HepG2 (cell line): ENCODE measurements around the gene CALY. TPM values are rescaled to one million over a fixed set of nuclear protein-coding genes. Genes with fewer than 3 reads are reported as not detected.
A peak's percentile ranks its signal among the peaks of the same experiment; 100 is the strongest.

Source experiments
- CHD2 ChIP-seq: IDR thresholded peaks from 2 replicates; pipeline ENCODE4 v1.6.1; 2011; ENCODE audit warnings: low read depth, low read length, improper control_type of control experiment
- GATAD2A ChIP-seq: IDR thresholded peaks from 2 replicates; pipeline ENCODE4 v1.6.1; 2016
- HOXD1 ChIP-seq: sonication (generic); formaldehyde crosslinking; IDR thresholded peaks from 2 replicates; pipeline ENCODE4 v1.5.0; 2020; ENCODE audit warnings: missing genetic modification reagents
- PLRG1 ChIP-seq: fragments of 450-650 bp; conservative IDR thresholded peaks from 2 replicates; pipeline ENCODE4 v1.6.1; 2016
- SP4 ChIP-seq: sonication (generic); formaldehyde crosslinking; IDR thresholded peaks from 2 replicates; pipeline ENCODE4 v1.8.1; 2023; ENCODE audit warnings: mild to moderate bottlenecking, missing genetic modification reagents
- SPEN ChIP-seq: sonication (generic); formaldehyde crosslinking; IDR thresholded peaks from 2 replicates; pipeline ENCODE4 v1.5.1; 2020; ENCODE audit warnings: low read depth, mild to moderate bottlenecking, missing genetic modification reagents
- TBL1XR1 ChIP-seq: fragments of 150-350 bp; IDR thresholded peaks from 2 replicates; pipeline ENCODE4 v1.6.1; 2014; ENCODE audit warnings: borderline replicate concordance, low read length; ENCODE audit not compliant: partially characterized antibody
- TCF7L2 ChIP-seq: IDR thresholded peaks from 2 replicates; pipeline ENCODE4 v1.6.1; 2011; ENCODE audit warnings: mild to moderate bottlenecking, low read depth, low read length, moderate library complexity
- YEATS4 ChIP-seq: sonication (generic); formaldehyde crosslinking; IDR thresholded peaks from 2 replicates; pipeline ENCODE4 v1.4.0; 2020; ENCODE audit warnings: missing genetic modification reagents, borderline replicate concordance
- ZFP37 ChIP-seq: sonication (generic); formaldehyde crosslinking; IDR thresholded peaks from 2 replicates; pipeline ENCODE4 v1.4.0; 2020; ENCODE audit warnings: missing genetic modification reagents, borderline replicate concordance
- ZNF136 ChIP-seq: sonication (generic); formaldehyde crosslinking; IDR thresholded peaks from 2 replicates; pipeline ENCODE4 v1.8.1; 2022; ENCODE audit warnings: low read depth, mild to moderate bottlenecking, moderate library complexity, missing genetic modification reagents
- ZNF775 ChIP-seq: sonication (generic); formaldehyde crosslinking; IDR thresholded peaks from 2 replicates; pipeline ENCODE4 v1.4.0; 2020; ENCODE audit warnings: missing genetic modification reagents, mild to moderate bottlenecking, moderate library complexity, borderline replicate concordance
- ZNF879 ChIP-seq: sonication (generic); formaldehyde crosslinking; IDR thresholded peaks from 2 replicates; pipeline ENCODE4 v1.8.1; 2023; ENCODE audit warnings: missing genetic modification reagents
- polyA plus RNA-seq, 8 experiments: library from polyadenylated mRNA; depleted of rRNA in 3 of 8; stranded (reverse) in 7 of 8; unstranded in 1 of 8; fragments of >200 nt; fragmentation: Illumina TruSeq in 4 of 8; extraction: Trizol in 4 of 8; gene quantifications; 2 replicates each; pipeline versions ENCODE4 v1.2.1 to v1.2.3, GENCODE V29; 2011 to 2016; ENCODE audit warnings: low read depth in 4 of 8, missing spikeins in 1 of 8, mixed read lengths in 1 of 8; ENCODE audit not compliant: insufficient read depth in 1 of 8
- total RNA-seq, 5 experiments: library from RNA; depleted of rRNA; stranded (reverse); fragments of >200 nt; fragmentation: Illumina TruSeq; extraction: Trizol; gene quantifications; 2 replicates each; pipeline ENCODE4 v1.2.3, GENCODE V29; 2016; ENCODE audit warnings: low read depth in 1 of 5
- TF ChIP-seq, protein P1 (sequence below): sonication (generic); formaldehyde crosslinking; IDR thresholded peaks from 2 replicates; pipeline ENCODE4 v1.4.0; 2020; ENCODE audit warnings: mild to moderate bottlenecking, missing genetic modification reagents
- TF ChIP-seq, protein P2 (sequence below): sonication (generic); formaldehyde crosslinking; IDR thresholded peaks from 2 replicates; pipeline ENCODE4 v1.4.0; 2020; ENCODE audit warnings: missing genetic modification reagents
- TF ChIP-seq, protein P3 (sequence below): sonication (generic); formaldehyde crosslinking; IDR thresholded peaks from 2 replicates; pipeline ENCODE4 v1.5.0; 2020; ENCODE audit warnings: missing genetic modification reagents, mild to moderate bottlenecking, borderline replicate concordance
- TF ChIP-seq, protein P4 (sequence below): sonication (generic); formaldehyde crosslinking; IDR thresholded peaks from 2 replicates; pipeline ENCODE4 v1.4.0; 2020; ENCODE audit warnings: missing genetic modification reagents, borderline replicate concordance
- TF ChIP-seq, protein P5 (sequence below): sonication (generic); formaldehyde crosslinking; IDR thresholded peaks from 2 replicates; pipeline ENCODE4 v1.8.1; 2023; ENCODE audit warnings: mild to moderate bottlenecking, moderate library complexity, missing genetic modification reagents
- TF ChIP-seq, protein P6 (sequence below): sonication (generic); formaldehyde crosslinking; conservative IDR thresholded peaks from 2 replicates; pipeline ENCODE4 v1.4.0; 2020; ENCODE audit warnings: missing genetic modification reagents

CALY gene
- total and polyA plus RNA-seq, 2 of the 13 experiments (the other 11 are each of a cell fraction or from before 2014, with no cell fraction given), result 0.08 TPM; not detected in 1

DNA sequence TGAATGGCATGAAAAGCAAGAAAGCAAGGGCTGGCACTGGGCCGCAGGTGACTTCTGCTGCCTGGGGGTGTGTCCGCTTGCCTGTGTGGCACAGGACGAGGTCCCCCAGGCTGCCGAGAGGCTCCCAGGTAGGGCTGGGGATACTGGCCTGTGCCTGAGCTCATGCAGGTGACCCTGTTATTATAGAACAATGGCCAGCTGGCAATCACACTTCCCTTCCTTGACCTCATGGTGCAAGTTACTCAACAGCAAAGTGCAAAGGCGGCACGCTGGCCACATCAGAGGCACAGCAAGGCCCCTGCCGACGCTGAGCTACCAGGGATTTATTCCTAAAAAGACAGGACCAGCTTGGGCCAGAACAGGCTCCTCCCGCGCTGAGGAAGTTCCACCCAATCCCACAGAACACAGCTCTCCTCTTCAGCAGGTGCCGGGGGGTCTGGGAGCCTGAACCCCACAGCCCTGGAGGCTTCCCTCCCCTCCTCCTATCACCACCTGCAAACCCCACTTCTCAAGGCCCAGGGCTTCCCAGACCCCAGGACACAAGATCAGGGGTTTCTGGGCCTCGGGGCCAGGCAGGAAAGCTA is 58.6 kb downstream of the CALY start (continued):
- TF ChIP-seq, protein P1, sequence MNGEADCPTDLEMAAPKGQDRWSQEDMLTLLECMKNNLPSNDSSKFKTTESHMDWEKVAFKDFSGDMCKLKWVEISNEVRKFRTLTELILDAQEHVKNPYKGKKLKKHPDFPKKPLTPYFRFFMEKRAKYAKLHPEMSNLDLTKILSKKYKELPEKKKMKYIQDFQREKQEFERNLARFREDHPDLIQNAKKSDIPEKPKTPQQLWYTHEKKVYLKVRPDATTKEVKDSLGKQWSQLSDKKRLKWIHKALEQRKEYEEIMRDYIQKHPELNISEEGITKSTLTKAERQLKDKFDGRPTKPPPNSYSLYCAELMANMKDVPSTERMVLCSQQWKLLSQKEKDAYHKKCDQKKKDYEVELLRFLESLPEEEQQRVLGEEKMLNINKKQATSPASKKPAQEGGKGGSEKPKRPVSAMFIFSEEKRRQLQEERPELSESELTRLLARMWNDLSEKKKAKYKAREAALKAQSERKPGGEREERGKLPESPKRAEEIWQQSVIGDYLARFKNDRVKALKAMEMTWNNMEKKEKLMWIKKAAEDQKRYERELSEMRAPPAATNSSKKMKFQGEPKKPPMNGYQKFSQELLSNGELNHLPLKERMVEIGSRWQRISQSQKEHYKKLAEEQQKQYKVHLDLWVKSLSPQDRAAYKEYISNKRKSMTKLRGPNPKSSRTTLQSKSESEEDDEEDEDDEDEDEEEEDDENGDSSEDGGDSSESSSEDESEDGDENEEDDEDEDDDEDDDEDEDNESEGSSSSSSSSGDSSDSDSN (CRISPR knock-in tag), result no peak; the same call in 1 of the 2 replicates
- TF ChIP-seq, protein P2, sequence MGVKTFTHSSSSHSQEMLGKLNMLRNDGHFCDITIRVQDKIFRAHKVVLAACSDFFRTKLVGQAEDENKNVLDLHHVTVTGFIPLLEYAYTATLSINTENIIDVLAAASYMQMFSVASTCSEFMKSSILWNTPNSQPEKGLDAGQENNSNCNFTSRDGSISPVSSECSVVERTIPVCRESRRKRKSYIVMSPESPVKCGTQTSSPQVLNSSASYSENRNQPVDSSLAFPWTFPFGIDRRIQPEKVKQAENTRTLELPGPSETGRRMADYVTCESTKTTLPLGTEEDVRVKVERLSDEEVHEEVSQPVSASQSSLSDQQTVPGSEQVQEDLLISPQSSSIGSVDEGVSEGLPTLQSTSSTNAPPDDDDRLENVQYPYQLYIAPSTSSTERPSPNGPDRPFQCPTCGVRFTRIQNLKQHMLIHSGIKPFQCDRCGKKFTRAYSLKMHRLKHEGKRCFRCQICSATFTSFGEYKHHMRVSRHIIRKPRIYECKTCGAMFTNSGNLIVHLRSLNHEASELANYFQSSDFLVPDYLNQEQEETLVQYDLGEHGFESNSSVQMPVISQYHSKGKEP (CRISPR knock-in tag), result no peak
- TF ChIP-seq SP4 (CRISPR knock-in tag) (no peak), ZNF879 (CRISPR knock-in tag) (no peak), ZNF136 (CRISPR knock-in tag) (no peak), TCF7L2 (peak; percentile 45; the same call in 1 of the 2 replicates), CHD2 (no peak), GATAD2A (CRISPR knock-in tag) (0 out of 2 replicates have a peak, but pooled peaks have one; percentile 38), HOXD1 (CRISPR knock-in tag) (no peak), SPEN (CRISPR knock-in tag) (no peak), PLRG1 (no peak), ZFP37 (CRISPR knock-in tag) (no peak), YEATS4 (CRISPR knock-in tag) (no peak), ZNF775 (no peak), TBL1XR1 (no peak)
- TF ChIP-seq, protein P3, sequence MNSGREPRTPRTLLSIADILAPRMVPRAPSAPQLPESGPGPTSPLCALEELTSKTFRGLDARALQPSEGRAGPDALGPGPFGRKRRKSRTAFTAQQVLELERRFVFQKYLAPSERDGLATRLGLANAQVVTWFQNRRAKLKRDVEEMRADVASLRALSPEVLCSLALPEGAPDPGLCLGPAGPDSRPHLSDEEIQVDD, result no peak
- TF ChIP-seq, protein P4, sequence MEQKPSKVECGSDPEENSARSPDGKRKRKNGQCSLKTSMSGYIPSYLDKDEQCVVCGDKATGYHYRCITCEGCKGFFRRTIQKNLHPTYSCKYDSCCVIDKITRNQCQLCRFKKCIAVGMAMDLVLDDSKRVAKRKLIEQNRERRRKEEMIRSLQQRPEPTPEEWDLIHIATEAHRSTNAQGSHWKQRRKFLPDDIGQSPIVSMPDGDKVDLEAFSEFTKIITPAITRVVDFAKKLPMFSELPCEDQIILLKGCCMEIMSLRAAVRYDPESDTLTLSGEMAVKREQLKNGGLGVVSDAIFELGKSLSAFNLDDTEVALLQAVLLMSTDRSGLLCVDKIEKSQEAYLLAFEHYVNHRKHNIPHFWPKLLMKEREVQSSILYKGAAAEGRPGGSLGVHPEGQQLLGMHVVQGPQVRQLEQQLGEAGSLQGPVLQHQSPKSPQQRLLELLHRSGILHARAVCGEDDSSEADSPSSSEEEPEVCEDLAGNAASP (CRISPR knock-in tag), result peak; percentile 42; the same call in 1 of the 2 replicates
- TF ChIP-seq, protein P5, sequence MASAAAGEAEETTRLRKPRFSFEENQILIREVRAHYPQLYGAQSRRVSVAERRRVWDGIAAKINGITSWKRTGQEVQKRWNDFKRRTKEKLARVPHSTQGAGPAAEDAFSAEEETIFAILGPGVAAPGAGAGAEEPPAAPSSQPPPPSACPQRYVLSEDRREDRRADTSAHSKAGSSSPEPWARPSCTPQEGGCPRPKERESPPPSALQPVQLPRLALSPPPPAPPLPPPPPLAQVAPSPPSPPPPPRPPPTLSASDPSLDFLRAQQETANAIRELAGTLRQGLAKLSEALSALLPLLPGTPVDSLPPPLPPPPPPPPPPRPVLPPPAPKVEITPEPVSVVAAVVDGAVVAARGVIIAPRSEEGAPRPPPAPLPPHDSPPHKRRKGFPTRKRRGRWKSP (CRISPR knock-in tag), result peak; percentile 45; the same call in 1 of the 2 replicates
- TF ChIP-seq, protein P6, sequence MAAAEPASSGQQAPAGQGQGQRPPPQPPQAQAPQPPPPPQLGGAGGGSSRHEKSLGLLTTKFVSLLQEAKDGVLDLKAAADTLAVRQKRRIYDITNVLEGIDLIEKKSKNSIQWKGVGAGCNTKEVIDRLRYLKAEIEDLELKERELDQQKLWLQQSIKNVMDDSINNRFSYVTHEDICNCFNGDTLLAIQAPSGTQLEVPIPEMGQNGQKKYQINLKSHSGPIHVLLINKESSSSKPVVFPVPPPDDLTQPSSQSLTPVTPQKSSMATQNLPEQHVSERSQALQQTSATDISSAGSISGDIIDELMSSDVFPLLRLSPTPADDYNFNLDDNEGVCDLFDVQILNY (CRISPR knock-in tag), result no peak
